Endothelial cell of umbilical vein (primary cell): ENCODE data around the gene LIMCH1. TPM values are rescaled to one million over a fixed set of nuclear protein-coding genes. Genes with fewer than 3 reads are reported as not detected.

ENCODE experiments used
- BruUV-seq: library from RNA; stranded (reverse); fragments of 400-500 nt; replicated peaks from 2 replicates; lab custom pipeline; 2021; lab: Mats Ljungman, UMichigan
- CTCF ChIA-PET: fragments of 300-600, 350-600 bp; sonication (Branson Sonifier 250); formaldehyde crosslinking; loops from one replicate; lab custom pipeline; 2021; ENCODE audit warnings: antibody characterized with exemption, inconsistent platforms; lab: Charles Lee
- POLR2A ChIA-PET: fragments of 300-600, 350-600 bp; sonication (Branson Sonifier 250); formaldehyde crosslinking; loops from one replicate; lab custom pipeline; 2021; ENCODE audit warnings: antibody characterized with exemption, inconsistent platforms; lab: Charles Lee
- DNase-seq: peaks from one replicate; pipeline ENCODE4 v3.0.0-alpha.2; 2011; ENCODE audit warnings: low read depth, low spot score
- FAIRE-seq: peaks from 2 replicates; lab custom pipeline; 2011; peaks lifted over from hg19 to GRCh38; lab: Jason Lieb, UNC
- H2AFZ ChIP-seq: 2 replicates; pipeline ENCODE4 v1.6.0; 2012; ENCODE audit warnings: low read depth, low read length, control low read depth, inconsistent platforms
- H3K27ac ChIP-seq: 2 replicates; pipeline ENCODE4 v1.5.1; 2011; ENCODE audit warnings: low read depth, mild to moderate bottlenecking, control low read depth, low read length, moderate library complexity; ENCODE audit not compliant: insufficient read depth
- H3K27me3 ChIP-seq, 2 experiments: 2 replicates each; pipeline versions ENCODE4 v1.6.0 to v1.6.1; 2011; ENCODE audit warnings: low read length in 2 of 2, mixed read lengths in 1 of 2; ENCODE audit not compliant: control insufficient read depth in 2 of 2, insufficient read depth in 2 of 2
- H3K36me3 ChIP-seq, 2 experiments: 2 replicates in 1 of 2; 3 replicates in 1 of 2; pipeline ENCODE4 v1.5.1; 2011; ENCODE audit warnings: low read length in 2 of 2, mild to moderate bottlenecking in 1 of 2, moderate library complexity in 1 of 2; ENCODE audit not compliant: control insufficient read depth in 2 of 2, insufficient read depth in 2 of 2; ENCODE audit errors: extremely low read depth in 1 of 2
- H3K4me1 ChIP-seq: 3 replicates; pipeline ENCODE4 v1.5.1; 2011; ENCODE audit warnings: mild to moderate bottlenecking, low read length; ENCODE audit not compliant: control insufficient read depth, insufficient read depth; ENCODE audit errors: extremely low read depth
- H3K4me2 ChIP-seq: 2 replicates; pipeline ENCODE4 v1.6.1; 2011; ENCODE audit warnings: low read length, control low read depth, mixed read lengths; ENCODE audit not compliant: insufficient read depth
- H3K4me3 ChIP-seq, 3 experiments: fragments of 200-600 bp in 1 of 3; sonication (generic), shearing (Covaris generic) in 1 of 3; replicated peaks in 1 of 3; 2 replicates each; pipeline ENCODE4 v1.5.1; 2011 to 2016; ENCODE audit warnings: control low read depth in 3 of 3, low read length in 3 of 3, mild to moderate bottlenecking in 2 of 3, inconsistent platforms in 1 of 3, low read depth in 1 of 3, moderate library complexity in 1 of 3; ENCODE audit not compliant: insufficient read depth in 1 of 3
- H3K79me2 ChIP-seq: 2 replicates; pipeline ENCODE4 v1.6.0; 2012; ENCODE audit warnings: low read length, inconsistent platforms; ENCODE audit not compliant: control insufficient read depth, insufficient read depth
- H3K9ac ChIP-seq: replicated peaks from 2 replicates; pipeline ENCODE3; 2011; ENCODE audit warnings: low read length, control low read depth; ENCODE audit not compliant: insufficient read depth; ENCODE audit errors: extremely low read depth
- H3K9me1 ChIP-seq: replicated peaks from 3 replicates; pipeline ENCODE4 v1.6.0; 2011; ENCODE audit warnings: mild to moderate bottlenecking, low read length; ENCODE audit not compliant: control insufficient read depth, insufficient read depth; ENCODE audit errors: extremely low read depth
- H3K9me3 ChIP-seq: replicated peaks from 2 replicates; pipeline ENCODE4 v1.5.1; 2012; ENCODE audit warnings: low read length, inconsistent platforms; ENCODE audit not compliant: control insufficient read depth, insufficient read depth
- H4K20me1 ChIP-seq: replicated peaks from 2 replicates; pipeline ENCODE3; 2011; ENCODE audit warnings: mild to moderate bottlenecking, low read length; ENCODE audit not compliant: control insufficient read depth, insufficient read depth; ENCODE audit errors: extremely low read depth
- EZH2 ChIP-seq: IDR thresholded peaks from 2 replicates; pipeline ENCODE4 v1.6.1; 2012; ENCODE audit warnings: borderline replicate concordance, low read depth, mild to moderate bottlenecking, moderate library complexity, low read length, inconsistent platforms; ENCODE audit not compliant: severe bottlenecking
- FOS ChIP-seq: IDR thresholded peaks from 2 replicates; pipeline ENCODE4 v1.6.1; 2011; ENCODE audit warnings: mild to moderate bottlenecking, low read length, moderate library complexity, borderline replicate concordance; ENCODE audit not compliant: insufficient read depth
- GATA2 ChIP-seq: IDR thresholded peaks from 2 replicates; pipeline ENCODE4 v1.7.0; 2011; ENCODE audit warnings: low read depth, mild to moderate bottlenecking, moderate library complexity, mixed read lengths, low read length; ENCODE audit not compliant: insufficient read length, insufficient read depth
- JUN ChIP-seq: IDR thresholded peaks from 2 replicates; pipeline ENCODE4 v1.6.1; 2011; ENCODE audit warnings: borderline replicate concordance, low read depth; ENCODE audit not compliant: insufficient read length, insufficient read depth
- MYC ChIP-seq: IDR thresholded peaks from one replicate; pipeline ENCODE4 v1.6.1; 2011; ENCODE audit warnings: mild to moderate bottlenecking, low read depth, low read length
- POLR2A ChIP-seq: IDR thresholded peaks from 2 replicates; pipeline ENCODE4 v1.6.1; 2012; ENCODE audit warnings: low read depth, mild to moderate bottlenecking, control low read depth, low read length
- POLR2AphosphoS5 ChIP-seq: IDR thresholded peaks from 2 replicates; pipeline ENCODE4 v1.6.1; 2012; ENCODE audit warnings: low read depth, mild to moderate bottlenecking, control low read depth, low read length, moderate library complexity; ENCODE audit not compliant: insufficient read depth
- dilution Hi-C: fragments of 300-500 bp; cut with MboI; formaldehyde crosslinking; loops from one replicate; pipeline ENCODE4 v1.15.0; 2019; ENCODE audit warnings: low sequenced_read_pairs; ENCODE audit not compliant: extremely low pct_ligation_motif_present
- intact Hi-C: fragments of 100-400 bp; cut with micrococcal nuclease; formaldehyde crosslinking; loops from one replicate; pipeline ENCODE4 v1.10.0; 2022
- polyA plus RNA-seq, 4 experiments: library from polyadenylated mRNA; depleted of rRNA in 3 of 4; stranded (reverse) in 3 of 4; unstranded in 1 of 4; fragments of >200 nt; gene quantifications; 2 replicates each; pipeline versions ENCODE4 v1.2.1 to v1.2.3, GENCODE V29; 2011 to 2012; ENCODE audit warnings: missing spikeins in 1 of 4
- total RNA-seq: library from RNA; stranded (reverse); gene quantifications from 2 replicates; pipeline ENCODE4 v1.2.3, GENCODE V29; 2021
- TF ChIP-seq, protein P1 (sequence below): IDR thresholded peaks from 2 replicates; pipeline ENCODE4 v1.6.1; 2011; ENCODE audit not compliant: insufficient read depth, insufficient read length
- TF ChIP-seq, protein P2 (sequence below), 2 donors: IDR thresholded peaks; 1 replicate in 1 of 2; 2 replicates in 1 of 2; pipeline ENCODE4 v1.5.1; 2011; ENCODE audit warnings: low read length in 2 of 2, mild to moderate bottlenecking in 2 of 2, moderate library complexity in 2 of 2, control low read depth in 1 of 2, inconsistent platforms in 1 of 2, low read depth in 1 of 2; ENCODE audit not compliant: insufficient read depth in 1 of 2; ENCODE audit errors: extremely low read depth in 1 of 2

Gene LIMCH1
- total and polyA plus RNA-seq, 2 donors (not counting 3 experiments of a cell fraction or from before 2014, with no cell fraction given): 14.3 to 32.8 TPM

DNA sequence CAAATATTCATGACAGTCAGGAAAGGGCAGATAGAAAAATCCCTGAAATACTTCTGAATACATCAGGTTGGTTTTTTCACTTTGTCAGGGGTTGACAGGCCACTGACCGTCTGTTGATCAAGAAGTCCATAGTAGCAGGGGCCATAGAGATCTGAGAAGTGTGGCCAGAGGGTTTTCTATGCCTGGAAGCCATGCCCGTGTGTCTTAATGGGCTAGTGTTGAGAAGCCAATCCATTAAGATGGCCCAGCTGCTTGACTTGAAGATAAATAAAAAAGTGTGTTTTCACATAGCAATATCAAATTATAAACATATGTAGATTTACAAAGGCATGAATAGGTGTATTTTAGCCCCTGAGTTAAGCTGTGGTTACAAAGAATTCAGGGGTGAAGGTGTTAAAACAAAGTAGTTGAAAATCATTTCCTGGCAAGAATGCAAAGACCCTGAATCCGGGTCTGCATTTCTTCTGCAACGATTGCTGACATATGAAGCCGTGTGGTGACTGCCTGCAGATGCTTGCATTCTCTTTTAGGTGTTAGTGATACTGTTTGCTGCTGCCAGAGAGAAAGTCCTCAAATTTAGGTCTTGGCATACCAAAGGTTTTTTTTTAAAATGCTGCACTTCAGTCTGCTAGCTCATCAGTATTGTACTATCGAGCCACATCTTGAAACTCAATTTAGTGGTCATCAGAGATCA, 9.3 kb upstream of the LIMCH1 start:
- H3K9me3 ChIP-seq: no peaks in the 10 kb centered on the region
- intact Hi-C loops: no loop called here
- no peak for TF ChIP-seq POLR2AphosphoS5
- TF ChIP-seq, protein P1, sequence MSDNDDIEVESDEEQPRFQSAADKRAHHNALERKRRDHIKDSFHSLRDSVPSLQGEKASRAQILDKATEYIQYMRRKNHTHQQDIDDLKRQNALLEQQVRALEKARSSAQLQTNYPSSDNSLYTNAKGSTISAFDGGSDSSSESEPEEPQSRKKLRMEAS: no peak
- no peak for TF ChIP-seq FOS
- no peak for FAIRE-seq
- dilution Hi-C loops: no loop called here
- H3K9me1 ChIP-seq: no peaks in the 10 kb centered on the region
- H3K79me2 ChIP-seq: no peaks in the 10 kb centered on the region
- DNase-seq: no peak
- H2AFZ ChIP-seq: no peak overlapping the region
- H4K20me1 ChIP-seq: no peaks in the 10 kb centered on the region
- no peaks in the 10 kb centered on the region for H3K36me3 ChIP-seq
- H3K4me3 ChIP-seq: no peak overlapping the region
- no peaks in the 10 kb centered on the region for H3K27me3 ChIP-seq
- no TSS peak for BruUV-seq
- no peak overlapping the region for H3K9ac ChIP-seq
- ChIA-PET CTCF (interaction anchor here (1.2 kb wide), 1 partner anchor 10 kb away, joined by 3 read pairs; the partner anchor contains the start of gene LIMCH1), POLR2A (no interaction called here)
- H3K4me2 ChIP-seq: no peak overlapping the region
- H3K4me1 ChIP-seq: peaks cover 26% of the 10 kb centered on the region
- H3K27ac ChIP-seq: no peak overlapping the region

DNA sequence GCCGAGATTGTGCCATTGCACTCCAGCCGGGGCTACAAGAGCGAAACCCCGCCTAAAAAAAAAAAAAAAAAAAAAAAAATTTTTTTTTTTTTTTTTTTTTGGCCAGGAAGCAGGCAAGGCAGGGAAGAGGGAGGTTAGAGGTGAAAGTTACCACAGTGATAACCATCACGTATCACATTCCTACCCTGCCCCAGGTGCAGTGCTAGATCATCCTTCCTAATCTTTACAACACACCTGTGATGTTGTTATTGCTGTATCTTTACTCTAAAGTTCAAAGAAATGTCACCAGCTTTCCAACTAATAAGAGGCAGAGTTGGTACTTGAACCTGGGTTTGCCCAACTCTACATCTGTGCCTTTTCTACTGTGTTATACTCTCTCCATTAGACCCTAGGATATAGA, 7.2 kb upstream of the LIMCH1 start:
- FAIRE-seq: no peak
- no peak for DNase-seq
- POLR2A ChIA-PET: no interaction called here
- Histone ChIP-seq H2AFZ (no peak overlapping the region), H3K27me3 (no peaks in the 10 kb centered on the region), H3K4me3 (no peak overlapping the region), H3K36me3 (no peaks in the 10 kb centered on the region), H3K4me2 (no peak overlapping the region), H3K27ac (no peak overlapping the region), H4K20me1 (no peaks in the 10 kb centered on the region), H3K9me3 (no peaks in the 10 kb centered on the region), H3K4me1 (peaks cover 24% of the 10 kb centered on the region), H3K9me1 (no peaks in the 10 kb centered on the region), H3K79me2 (no peaks in the 10 kb centered on the region), H3K9ac (no peak overlapping the region)
- no TSS peak for BruUV-seq
- TF ChIP-seq EZH2 (no peak), JUN (no peak), POLR2A (no peak), POLR2AphosphoS5 (no peak), FOS (no peak), GATA2 (no peak), MYC (no peak)
- TF ChIP-seq, protein P2, sequence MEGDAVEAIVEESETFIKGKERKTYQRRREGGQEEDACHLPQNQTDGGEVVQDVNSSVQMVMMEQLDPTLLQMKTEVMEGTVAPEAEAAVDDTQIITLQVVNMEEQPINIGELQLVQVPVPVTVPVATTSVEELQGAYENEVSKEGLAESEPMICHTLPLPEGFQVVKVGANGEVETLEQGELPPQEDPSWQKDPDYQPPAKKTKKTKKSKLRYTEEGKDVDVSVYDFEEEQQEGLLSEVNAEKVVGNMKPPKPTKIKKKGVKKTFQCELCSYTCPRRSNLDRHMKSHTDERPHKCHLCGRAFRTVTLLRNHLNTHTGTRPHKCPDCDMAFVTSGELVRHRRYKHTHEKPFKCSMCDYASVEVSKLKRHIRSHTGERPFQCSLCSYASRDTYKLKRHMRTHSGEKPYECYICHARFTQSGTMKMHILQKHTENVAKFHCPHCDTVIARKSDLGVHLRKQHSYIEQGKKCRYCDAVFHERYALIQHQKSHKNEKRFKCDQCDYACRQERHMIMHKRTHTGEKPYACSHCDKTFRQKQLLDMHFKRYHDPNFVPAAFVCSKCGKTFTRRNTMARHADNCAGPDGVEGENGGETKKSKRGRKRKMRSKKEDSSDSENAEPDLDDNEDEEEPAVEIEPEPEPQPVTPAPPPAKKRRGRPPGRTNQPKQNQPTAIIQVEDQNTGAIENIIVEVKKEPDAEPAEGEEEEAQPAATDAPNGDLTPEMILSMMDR (IDR thresholded peaks at IDR 0.05; ENCODE audit: extremely low read depth in 1 of 2, insufficient read depth in 1 of 2, low read depth in 1 of 2, low read length in 2 of 2): no peak
- TF ChIP-seq, protein P1: no peak
- CTCF ChIA-PET: no interaction called here
- intact Hi-C loops (no loop called here), dilution Hi-C loops (no loop called here)
